Activated CD8-positive, alpha-beta memory T cell treated with anti-CD3 and anti-CD28 coated beads for 36 hours (primary cell): ENCODE results near the gene DAGLB. TPM values are rescaled to one million over a fixed set of nuclear protein-coding genes. Genes with fewer than 3 reads are reported as not detected.

ENCODE experiments used
- CTCF ChIA-PET: fragments of 350-600 bp; sonication (Branson Sonifier 250); formaldehyde crosslinking; loops from one replicate; lab custom pipeline; 2021; ENCODE audit warnings: antibody characterized with exemption; lab: Charles Lee
- POLR2A ChIA-PET: fragments of 350-600 bp; sonication (Branson Sonifier 250); formaldehyde crosslinking; loops from one replicate; lab custom pipeline; 2021; ENCODE audit warnings: antibody characterized with exemption; lab: Charles Lee
- total RNA-seq, 2 experiments: library from RNA; stranded (reverse); gene quantifications; one replicate each; pipeline ENCODE4 v1.2.3, GENCODE V29; 2021

DAGLB gene, protein sequence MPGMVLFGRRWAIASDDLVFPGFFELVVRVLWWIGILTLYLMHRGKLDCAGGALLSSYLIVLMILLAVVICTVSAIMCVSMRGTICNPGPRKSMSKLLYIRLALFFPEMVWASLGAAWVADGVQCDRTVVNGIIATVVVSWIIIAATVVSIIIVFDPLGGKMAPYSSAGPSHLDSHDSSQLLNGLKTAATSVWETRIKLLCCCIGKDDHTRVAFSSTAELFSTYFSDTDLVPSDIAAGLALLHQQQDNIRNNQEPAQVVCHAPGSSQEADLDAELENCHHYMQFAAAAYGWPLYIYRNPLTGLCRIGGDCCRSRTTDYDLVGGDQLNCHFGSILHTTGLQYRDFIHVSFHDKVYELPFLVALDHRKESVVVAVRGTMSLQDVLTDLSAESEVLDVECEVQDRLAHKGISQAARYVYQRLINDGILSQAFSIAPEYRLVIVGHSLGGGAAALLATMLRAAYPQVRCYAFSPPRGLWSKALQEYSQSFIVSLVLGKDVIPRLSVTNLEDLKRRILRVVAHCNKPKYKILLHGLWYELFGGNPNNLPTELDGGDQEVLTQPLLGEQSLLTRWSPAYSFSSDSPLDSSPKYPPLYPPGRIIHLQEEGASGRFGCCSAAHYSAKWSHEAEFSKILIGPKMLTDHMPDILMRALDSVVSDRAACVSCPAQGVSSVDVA
- total RNA-seq: 10 to 100 TPM; 17.0 to 17.3 TPM

DNA sequence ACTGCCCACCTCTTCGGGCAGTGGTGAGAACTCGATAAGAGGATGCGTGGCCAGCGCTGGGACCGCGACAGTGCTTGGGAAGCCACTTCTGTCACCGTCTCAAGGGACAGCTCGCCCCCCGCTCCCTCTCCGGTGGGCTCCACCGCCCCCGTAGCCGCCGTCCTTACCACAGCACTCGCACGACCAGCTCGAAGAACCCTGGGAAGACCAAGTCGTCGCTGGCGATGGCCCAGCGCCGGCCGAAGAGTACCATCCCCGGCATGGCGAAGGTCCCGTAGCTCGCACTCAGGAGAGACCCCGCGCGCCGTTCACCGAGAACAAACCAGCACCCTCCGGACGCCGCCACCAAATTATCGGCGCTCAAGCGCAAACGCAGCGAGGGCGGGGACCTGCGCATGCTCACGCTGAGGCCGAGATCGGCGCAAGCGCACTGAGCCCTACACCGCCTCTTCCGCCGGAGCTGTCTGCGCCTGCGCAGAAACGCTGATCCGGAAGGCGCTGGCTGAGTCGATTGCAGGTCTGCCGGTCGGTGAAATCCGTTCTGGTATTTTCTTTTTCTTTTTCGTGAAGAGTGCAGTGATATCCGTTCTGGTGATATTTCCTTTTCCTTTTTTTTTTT, at the start of gene DAGLB:
TSS of gene DAGLB (minus strand) at position 374 of the 619 bp plus-strand sequence. CDS start at position 262, 112 bp downstream.
- ChIA-PET POLR2A (interaction anchor here (0.6 to 1.0 kb wide), 4 partner anchors 10 to 309 kb away, joined by 3 to 7 read pairs (median 4); no protein-coding TSS in a partner anchor), CTCF (interaction anchor here (0.6 to 1.5 kb wide), 3 partner anchors 13 to 782 kb away, joined by 3 to 9 read pairs (median 7); no protein-coding TSS in a partner anchor)

DNA sequence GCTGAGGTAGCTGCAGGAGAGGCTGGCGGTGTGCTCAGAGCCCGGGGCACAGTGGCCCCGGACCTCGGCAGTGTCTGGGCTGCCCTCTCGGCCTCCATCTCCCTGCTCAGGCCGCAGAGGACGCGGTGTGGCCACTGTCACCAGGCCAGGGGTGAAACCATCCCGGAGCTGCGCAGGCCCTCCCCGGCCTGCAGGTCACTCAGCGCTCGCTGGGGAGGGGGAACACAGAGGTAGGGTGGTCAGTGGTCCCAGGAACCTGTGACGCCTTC, 49.8 kb upstream of the DAGLB start:
- CTCF ChIA-PET: interaction anchor here (0.6 kb wide), 1 partner anchor 63 kb away, joined by 3 read pairs; no protein-coding TSS in a partner anchor
- POLR2A ChIA-PET: no interaction called here

DNA sequence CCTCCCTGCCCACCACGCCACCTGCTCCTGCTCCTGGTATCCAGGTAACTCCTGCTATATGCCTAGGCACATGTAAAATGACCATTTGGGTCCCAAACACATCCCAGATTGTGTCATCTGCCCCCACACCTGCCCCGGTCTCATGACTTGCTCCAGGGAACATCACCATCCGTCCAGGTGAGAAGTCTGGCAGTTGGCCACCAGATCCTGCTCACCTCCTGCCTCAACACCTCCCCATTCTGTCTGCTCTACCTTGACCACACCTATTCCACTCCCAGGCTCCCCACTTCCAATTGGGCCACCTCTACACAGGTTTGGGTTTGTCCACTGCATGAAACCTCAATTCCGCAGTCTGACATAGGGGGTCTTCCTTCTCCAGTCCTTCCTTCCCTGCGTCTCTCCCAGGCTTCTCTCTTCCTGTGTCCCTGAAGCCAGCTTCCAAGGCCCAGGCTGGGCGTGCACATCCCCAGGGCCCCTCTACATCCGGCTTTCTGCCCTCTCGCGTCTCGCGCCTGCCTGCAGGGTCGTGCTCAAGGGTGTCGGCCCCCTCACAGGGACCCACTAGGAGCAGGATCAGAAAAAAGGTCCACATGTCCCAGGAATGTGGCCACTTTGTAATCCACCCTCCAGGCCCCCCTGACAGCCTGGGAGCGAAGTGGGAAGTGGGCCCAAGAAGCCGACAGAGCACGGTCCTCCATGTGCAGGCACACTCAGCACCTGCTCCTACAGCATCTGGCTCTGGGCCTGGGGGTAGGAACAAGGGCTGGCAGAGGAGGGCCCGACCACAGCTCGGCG, 49.3 kb upstream of the DAGLB start:
- POLR2A ChIA-PET: no interaction called here
- CTCF ChIA-PET: no interaction called here

DNA sequence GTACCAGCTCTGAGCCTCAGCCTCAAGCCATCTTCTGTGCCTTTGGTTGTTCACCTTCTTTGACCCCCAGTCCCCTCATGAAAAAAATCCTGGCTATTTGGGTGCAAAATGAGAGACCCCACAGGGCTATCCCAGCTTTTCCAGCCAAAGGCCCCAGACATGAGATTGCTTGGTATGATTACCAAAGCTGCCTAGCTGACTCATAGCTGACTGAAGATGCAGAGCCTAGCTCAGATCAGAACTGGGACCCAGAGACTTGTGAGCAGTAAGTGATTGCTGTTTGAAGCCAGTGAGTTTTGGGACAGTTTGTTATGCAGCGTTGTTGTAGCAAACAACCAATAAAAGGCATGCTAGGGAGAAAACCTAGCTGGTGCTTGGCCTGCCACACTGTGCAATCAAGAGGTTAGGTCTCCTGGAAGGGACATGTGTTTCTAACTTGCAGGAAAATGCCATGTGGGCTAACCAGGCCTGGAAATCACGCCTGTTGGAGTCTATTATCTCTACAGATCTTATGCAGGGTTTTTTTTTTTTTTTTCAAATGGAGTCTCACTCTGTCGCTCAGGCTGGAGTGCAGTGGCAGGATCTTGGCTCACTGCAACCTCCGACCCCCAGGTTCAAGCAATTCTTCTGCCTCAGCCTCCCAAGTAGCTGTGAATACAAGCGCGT, 48.0 kb upstream of the DAGLB start:
- POLR2A ChIA-PET: no interaction called here

DNA sequence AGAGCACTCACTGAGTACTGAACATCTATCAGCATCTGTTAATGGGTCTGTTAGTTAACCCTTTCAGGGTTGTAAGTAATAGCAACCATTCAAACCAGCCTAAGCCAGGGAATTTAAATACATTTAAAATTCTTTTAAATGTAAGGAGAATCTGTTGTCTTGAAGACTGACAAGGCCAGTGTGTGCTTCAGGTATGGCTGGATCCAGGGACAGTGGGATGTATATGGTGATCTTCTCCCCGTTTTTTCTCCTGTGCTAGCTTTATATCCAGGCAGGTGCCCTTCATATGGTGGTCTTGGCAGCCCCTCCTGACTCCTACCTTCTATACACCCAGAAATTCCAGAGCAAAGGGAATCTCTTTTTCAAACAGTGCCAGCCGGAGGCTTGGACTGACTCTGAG, 46.6 kb upstream of the DAGLB start:
- ChIA-PET POLR2A (no interaction called here), CTCF (no interaction called here)

More for the DNA sequence above, 48.0 kb upstream of the DAGLB start:
- CTCF ChIA-PET: interaction anchor here (0.6 kb wide), 1 partner anchor 123 kb away, joined by 4 read pairs; no protein-coding TSS in a partner anchor

DNA sequence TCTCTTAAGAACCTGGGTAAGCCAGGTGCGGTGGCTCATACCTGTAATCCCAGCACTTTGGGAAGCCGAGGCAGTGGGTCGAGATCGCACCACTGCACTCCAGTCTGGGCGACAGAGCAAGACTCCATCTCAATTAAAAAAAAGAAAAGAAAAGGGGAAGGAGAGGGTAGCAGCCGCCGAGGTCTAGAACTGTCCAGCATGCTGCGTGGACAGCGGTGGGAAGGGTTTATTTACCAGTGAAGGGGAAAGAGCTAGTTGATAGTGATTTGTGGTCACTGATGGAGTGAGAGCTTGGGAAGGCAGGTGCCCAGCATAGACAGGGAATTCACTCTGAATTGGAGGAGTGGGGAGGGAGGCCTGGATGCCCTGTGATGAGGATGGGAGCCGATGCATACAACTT, 43.4 kb upstream of the DAGLB start:
- POLR2A ChIA-PET: no interaction called here

DNA sequence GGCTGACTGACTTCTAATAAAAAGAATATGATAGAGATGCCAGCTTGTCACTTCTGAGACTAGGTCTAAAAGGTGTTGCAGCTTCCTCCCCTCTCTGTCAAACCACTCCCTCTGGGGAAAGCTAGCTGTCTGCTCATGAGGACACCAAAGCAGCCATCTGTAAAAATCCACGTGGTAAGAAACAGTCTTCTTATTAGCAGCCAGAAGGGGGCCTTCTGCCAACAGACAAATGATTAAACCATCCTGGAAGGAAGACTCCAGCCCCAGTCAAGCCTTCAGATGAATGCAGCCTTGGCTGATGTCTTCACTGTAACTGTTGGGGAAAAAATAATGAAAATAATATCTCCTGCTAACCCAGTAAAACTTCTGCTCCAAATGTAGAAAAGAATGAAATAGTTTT, 41.9 kb upstream of the DAGLB start:
- CTCF ChIA-PET: interaction anchor here (1.6 kb wide), 1 partner anchor 16 kb away, joined by 3 read pairs; no protein-coding TSS in a partner anchor
- POLR2A ChIA-PET: no interaction called here

More for the DNA sequence above, 43.4 kb upstream of the DAGLB start:
- CTCF ChIA-PET: no interaction called here

DNA sequence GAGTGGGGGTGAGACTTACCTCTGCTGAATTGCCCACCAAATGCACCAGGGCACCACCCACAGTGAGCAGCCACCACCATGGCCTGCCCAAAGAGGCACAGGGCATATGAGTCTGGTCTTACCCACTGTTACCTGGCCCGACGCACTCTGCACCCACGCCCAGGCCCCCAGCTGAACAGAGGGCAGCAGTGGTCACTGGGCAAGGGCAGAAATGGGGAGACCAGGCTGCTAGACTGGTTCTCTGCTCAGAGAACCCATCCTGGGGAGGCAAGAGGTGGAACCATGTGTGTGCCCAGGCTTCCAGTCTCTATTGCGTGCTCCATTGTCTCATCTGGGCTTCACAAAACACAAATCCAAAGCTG, 39.4 kb upstream of the DAGLB start:
- POLR2A ChIA-PET: no interaction called here
- CTCF ChIA-PET: no interaction called here

DNA sequence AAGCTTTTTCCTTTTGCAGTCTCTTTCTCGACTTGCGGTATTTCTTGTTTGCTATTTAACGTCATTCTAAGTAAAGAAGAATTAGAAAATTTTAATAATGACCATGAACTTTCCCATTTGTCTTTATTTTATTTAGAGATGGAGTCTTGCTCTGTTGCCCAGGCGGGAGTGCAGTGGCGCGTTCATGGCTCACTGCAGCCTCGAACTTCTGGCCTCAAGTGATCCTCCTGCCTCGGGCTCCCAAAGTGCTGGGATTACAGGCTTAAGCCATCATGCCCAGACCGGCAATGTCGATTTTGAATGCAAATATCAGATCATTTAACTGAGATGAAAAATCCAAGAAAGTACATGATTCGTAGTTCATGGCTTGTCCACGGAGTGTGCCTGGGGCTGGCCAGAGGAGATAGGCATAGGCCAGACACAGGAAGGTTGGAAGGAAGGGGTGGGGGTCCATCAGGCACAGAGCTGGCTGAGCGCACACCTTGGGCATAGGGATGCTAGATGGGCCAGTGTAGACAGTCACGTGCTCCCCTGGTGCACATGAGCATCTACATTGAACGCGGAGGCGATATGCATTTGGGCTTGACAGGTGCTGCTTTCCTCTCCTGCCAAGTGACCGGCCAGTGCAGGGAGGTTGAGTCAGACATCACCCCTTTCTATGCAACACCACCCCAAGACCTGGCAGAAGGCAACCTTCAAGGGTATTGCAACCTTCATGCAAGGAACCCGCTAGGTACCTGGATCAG, 38.9 kb upstream of the DAGLB start:
- POLR2A ChIA-PET: no interaction called here
- CTCF ChIA-PET: no interaction called here

DNA sequence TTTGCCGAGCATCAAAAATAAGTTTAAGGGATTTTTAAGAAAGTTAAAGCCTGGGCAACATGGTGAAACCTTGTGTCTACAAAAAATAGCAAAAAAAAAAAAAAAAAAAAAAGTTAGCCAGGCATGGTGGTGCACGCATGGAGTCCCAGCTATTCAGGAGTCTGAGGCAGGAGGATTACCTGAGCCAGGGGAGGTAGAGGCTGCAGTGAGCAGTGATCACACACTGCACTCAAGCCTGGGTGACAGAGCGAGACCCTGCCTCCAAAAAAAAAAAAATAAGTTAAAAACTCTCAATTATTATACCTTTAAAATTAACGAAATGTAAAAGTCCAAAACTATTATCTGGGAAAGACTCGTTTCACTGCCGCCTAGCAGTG, 35.0 kb upstream of the DAGLB start:
- ChIA-PET CTCF (no interaction called here), POLR2A (no interaction called here)

DNA sequence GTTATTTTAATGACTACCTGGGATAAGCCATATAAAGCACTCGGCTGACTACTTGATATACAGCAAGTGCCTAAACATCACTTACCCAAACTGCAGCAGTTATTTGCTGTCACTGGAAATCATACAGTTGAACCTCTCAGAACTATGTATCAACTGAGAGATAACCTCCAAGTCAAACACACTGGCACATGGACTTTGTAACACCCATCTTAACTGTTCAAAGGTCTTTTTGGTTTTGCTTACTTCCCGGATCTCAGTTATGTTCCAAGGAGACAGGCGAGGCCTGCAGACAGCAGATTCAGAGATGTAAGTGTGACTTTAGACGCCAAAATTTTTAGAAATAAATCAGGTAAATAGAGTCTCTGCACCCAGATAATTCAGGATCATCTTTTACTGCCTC, 34.6 kb upstream of the DAGLB start:
- POLR2A ChIA-PET: no interaction called here

DNA sequence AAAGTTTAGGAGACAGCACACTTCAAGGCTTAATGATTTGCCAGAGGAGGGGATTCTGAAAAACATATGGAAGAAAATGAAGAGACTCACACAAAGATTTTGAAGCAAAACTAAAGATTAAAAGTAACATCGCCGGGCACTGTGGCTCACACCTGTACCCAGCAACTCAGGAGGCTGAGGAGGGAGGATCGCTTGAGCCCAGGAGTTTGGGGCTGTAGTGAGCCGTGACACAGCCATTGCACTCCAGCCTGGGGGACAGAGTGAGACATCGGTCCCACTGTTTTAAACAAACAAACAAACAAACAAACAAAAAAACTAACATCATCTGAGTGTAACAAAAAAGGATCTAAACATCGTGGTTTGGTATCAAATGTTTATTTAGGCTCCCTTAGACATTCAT, 33.7 kb upstream of the DAGLB start:
- CTCF ChIA-PET: no interaction called here
- POLR2A ChIA-PET: no interaction called here

More for the DNA sequence above, 34.6 kb upstream of the DAGLB start:
- CTCF ChIA-PET: no interaction called here

DNA sequence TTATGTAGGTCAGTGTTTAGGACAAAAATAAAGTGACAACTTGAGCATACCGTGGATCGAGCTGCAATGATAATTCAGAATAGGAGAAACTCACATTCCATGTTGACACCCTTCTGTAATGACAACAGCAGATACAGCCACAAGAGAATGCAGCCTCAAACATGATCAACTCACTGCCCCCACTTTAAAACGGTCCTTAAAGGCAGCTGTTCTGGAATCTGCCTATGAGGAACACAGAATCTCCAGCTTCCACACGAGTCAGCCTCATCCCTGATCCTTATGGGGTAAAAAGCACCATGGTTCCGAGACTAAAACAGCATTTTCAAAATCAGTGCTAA, 32.5 kb upstream of the DAGLB start:
- CTCF ChIA-PET: interaction anchor here (1.0 kb wide), 1 partner anchor 36 kb away, joined by 3 read pairs; no protein-coding TSS in a partner anchor
- POLR2A ChIA-PET: no interaction called here

DNA sequence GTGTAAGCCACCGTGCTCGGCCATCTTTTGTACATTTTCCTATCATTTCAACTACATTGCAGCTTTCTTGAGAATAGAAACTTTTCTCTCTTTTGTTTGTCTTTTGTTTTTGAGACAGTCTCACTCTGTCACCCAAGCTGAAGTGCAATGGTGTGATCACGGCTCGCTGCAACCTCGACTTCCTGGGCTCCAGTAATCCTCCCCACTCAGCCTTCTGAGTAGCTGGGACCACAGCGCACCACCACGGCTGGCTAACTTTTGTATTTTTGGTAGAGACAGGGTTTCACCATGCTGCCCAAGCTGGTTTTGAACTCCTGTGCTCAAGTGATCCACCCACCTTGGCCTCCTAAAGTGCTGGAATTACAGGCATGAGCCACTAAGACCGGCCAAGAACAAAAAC, 31.3 kb upstream of the DAGLB start:
- ChIA-PET POLR2A (no interaction called here), CTCF (no interaction called here)

DNA sequence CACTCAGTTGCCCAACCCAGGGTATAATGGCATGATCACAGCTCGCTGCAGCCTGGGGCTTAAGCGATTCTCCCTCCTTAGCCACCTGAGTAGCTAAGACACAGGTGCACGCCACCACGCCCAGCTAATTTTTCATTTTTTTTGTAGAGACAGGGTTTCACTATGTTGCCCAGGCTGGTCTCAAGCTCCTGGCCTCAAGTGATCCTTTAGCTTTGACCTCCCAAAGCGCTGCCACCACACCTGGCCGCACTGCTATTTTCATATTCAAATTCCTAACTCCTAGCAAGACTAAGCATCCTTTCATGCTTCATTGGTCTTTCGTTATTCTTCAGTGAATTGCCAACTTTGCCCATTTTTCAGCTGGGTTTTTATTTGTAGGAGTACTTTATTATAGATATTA, 30.4 kb upstream of the DAGLB start:
- ChIA-PET POLR2A (no interaction called here), CTCF (no interaction called here)

DNA sequence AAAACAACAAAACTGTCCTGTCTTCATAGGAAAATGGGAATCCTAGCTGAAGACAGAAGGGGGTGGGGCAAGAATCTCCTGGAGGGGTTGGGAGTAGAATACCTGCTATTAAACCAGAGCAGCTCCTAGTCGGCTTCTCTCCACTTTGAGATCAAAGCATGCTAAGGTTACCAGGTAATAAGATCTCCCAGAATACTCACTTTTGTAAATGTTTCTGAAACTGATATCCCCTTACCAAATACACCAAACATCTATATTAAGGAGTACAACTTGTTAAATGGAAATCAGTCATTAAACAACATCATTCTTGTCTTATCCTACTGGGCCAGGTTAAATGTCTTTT, 29.5 kb upstream of the DAGLB start:
- ChIA-PET CTCF (no interaction called here), POLR2A (no interaction called here)

DNA sequence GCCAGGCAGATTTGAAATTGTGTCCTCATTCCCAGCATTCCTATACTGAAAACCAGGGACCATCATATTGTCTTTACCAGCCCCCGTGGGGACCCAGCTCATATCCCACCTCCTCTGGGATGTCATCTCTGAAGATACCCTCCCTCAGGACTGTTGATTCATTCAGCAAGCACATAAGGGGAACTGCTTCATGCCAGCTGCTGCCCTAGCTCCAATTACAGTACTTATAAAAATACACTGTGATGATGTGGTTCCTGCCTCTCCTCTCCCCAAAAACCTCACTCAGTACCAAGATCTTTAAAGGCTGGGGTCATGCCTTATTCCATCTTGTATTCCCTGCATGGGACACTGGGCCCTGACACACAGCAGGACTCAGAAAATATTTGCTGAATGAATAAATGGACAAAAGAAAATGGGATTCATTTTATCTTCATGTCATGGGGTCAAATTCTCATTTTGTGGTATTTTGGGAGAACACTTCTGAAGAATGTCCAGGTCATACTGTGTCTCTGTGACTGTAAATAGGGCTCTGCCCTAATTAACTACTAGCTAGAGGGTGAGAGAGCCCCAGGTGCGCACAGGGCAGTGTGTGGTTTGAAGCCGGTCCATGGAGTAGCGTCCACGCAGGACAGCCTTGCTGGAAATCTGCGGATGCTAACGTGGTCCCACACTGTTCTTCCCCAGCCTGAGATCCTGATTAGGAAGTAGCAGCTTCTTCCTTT, 29.0 kb upstream of the DAGLB start:
- ChIA-PET POLR2A (no interaction called here), CTCF (no interaction called here)
